A549 (cell line): ENCODE data around the gene SMIM33.

Experiments used
- CBX8 ChIP-seq: fragments of 200-600 bp; sonication (generic); IDR thresholded peaks from 2 replicates; pipeline ENCODE4 v1.6.1; 2016
- E2F6 ChIP-seq: IDR thresholded peaks from 2 replicates; pipeline ENCODE4 v1.6.1; 2012; ENCODE audit warnings: low read depth, borderline replicate concordance
- MAZ ChIP-seq: fragments of 150-350 bp; IDR thresholded peaks from 2 replicates; pipeline ENCODE4 v1.6.1; 2014; ENCODE audit warnings: antibody characterized with exemption, low read depth, low read length, borderline replicate concordance
- NR3C1 ChIP-seq: fragments of >200 bp; sonication (Bioruptor Twin); formaldehyde crosslinking; IDR thresholded peaks from 3 replicates; pipeline ENCODE4 v1.6.1; 2017
- POLR2A ChIP-seq: IDR thresholded peaks from 2 replicates; pipeline ENCODE4 v1.6.1; 2012; ENCODE audit warnings: mild to moderate bottlenecking, low read length
- RARB ChIP-seq: fragments of 250-450 bp; sonication (Bioruptor Pico); IDR thresholded peaks from 2 replicates; pipeline ENCODE4 v1.8.0; 2021; ENCODE audit warnings: mild to moderate bottlenecking, moderate library complexity
- TF ChIP-seq, protein P1 (sequence below): fragments of >200 bp; sonication (Bioruptor Twin); formaldehyde crosslinking; IDR thresholded peaks from 3 replicates; pipeline ENCODE4 v1.5.1; 2016

GRCh38 chr5:139482050-139482889 is 11.5 kb downstream of the SMIM33 start, which contains the start of gene STING1:
- TF ChIP-seq, protein P1, sequence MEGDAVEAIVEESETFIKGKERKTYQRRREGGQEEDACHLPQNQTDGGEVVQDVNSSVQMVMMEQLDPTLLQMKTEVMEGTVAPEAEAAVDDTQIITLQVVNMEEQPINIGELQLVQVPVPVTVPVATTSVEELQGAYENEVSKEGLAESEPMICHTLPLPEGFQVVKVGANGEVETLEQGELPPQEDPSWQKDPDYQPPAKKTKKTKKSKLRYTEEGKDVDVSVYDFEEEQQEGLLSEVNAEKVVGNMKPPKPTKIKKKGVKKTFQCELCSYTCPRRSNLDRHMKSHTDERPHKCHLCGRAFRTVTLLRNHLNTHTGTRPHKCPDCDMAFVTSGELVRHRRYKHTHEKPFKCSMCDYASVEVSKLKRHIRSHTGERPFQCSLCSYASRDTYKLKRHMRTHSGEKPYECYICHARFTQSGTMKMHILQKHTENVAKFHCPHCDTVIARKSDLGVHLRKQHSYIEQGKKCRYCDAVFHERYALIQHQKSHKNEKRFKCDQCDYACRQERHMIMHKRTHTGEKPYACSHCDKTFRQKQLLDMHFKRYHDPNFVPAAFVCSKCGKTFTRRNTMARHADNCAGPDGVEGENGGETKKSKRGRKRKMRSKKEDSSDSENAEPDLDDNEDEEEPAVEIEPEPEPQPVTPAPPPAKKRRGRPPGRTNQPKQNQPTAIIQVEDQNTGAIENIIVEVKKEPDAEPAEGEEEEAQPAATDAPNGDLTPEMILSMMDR: no peak
- TF ChIP-seq POLR2A (no peak), RARB (CRISPR knock-in tag) (no peak), E2F6 (no peak), MAZ (no peak), CBX8 (no peak), NR3C1 (no peak)
